ENCODE data around the gene VPS37B.

GRCh38 chr12:122929812-122930211 is 33.9 kb upstream of the VPS37B start:
- TF ChIP-seq CTCF (IDR thresholded peaks at IDR 0.05) (no peak), EZH2 (IDR thresholded peaks at IDR 0.05; ENCODE audit: borderline replicate concordance, insufficient read depth, low read depth, low read length, poor library complexity, severe bottlenecking) (no peak)

Data from B cell (primary cell).